ENCODE data around the gene BBS12.

Gene BBS12

GRCh38 chr4:122788935-122789334, 56.4 kb downstream of the BBS12 start:
- Mint-ChIP-seq H3K4me3 (no peak overlapping the region), H3K36me3 (no peaks in the 10 kb centered on the region), H3K27ac (no peak overlapping the region), H3K9me3 (peaks cover 2% of the 10 kb centered on the region), H3K4me1 (peaks cover 17% of the 10 kb centered on the region)
- DNase-seq (ENCODE audit: low spot score in 2 of 2) (no peak), ATAC-seq (no peak)

- Mint-ChIP-seq H3K9me3 (no peaks in the 10 kb centered on the region), H3K27ac (no peak overlapping the region), H3K4me1 (no peaks in the 10 kb centered on the region), H3K4me3 (no peak overlapping the region), H3K36me3 (no peaks in the 10 kb centered on the region)
- no peak for ATAC-seq
- DNase-seq (ENCODE audit: low spot score in 2 of 2) = no peak
These were observed 61.3 kb downstream of the BBS12 start for GRCh38 chr4:122793811-122794210.

Data from stimulated activated effector memory CD8-positive, alpha-beta T cell treated with anti-CD3 and anti-CD28 coated beads, Interleukin-12 subunit alpha, Interleukin-12 subunit beta, amount 100 ng/mL, for 72 hours (primary cell).